ENCODE data around the gene CTNS. TPM values are rescaled to one million over a fixed set of nuclear protein-coding genes. Genes with fewer than 3 reads are reported as not detected.

The CTNS gene
- total RNA-seq, 6 donors from 2014 or later = 22.1 to 31.4 (median 25.3) TPM

DNA sequence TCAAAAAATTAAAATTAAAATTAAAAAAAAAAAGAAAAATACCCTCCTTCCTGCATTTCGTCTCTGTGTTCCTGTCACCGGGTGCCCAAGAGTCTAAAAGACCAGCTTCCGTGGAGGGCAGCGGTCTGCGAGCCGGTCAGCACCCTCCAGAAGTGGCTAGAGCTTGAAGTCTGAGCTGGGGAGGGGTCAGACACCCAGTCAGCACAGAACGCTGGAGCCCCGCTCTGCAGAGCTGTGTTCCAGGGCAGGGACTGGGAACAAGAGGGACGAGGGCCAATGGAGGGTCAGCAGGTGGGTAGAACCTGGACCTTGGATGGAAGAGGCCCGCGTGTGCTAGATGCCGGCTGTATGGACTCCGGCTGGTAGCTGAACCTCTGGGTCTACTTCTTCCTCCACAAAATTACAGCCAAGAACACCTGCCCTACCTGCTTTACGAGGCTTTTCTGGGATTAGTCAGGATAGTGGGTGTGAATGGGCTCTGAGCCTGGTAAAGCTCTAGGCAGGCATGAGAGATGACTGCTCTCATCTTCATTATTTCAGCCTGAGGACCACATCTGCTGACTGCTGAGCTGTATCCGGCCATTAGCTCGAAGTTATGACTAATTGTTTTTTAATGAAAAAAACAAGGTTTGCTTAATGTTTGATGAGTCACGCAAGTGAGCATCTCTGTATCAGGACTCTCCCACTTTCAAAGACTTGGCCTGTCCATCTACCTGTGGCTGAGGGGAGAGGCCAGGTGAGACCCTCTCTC, 33.3 kb upstream of the CTNS start:
- Histone ChIP-seq H3K36me3 (peaks cover 0 to 23% (median 6%) of the 10 kb centered on the region in 4 donors), H3K27me3 (no peaks in the 10 kb centered on the region), H3K4me1 (no peaks in the 10 kb centered on the region), H3K9me3 (no peaks in the 10 kb centered on the region), H3K27ac (no peak overlapping the region), H3K4me3 (no peak overlapping the region)
- DNase-seq (no peak), ATAC-seq (ENCODE audit: low FRiP score in 2 of 2) (no peak)
- TF ChIP-seq, protein P1, sequence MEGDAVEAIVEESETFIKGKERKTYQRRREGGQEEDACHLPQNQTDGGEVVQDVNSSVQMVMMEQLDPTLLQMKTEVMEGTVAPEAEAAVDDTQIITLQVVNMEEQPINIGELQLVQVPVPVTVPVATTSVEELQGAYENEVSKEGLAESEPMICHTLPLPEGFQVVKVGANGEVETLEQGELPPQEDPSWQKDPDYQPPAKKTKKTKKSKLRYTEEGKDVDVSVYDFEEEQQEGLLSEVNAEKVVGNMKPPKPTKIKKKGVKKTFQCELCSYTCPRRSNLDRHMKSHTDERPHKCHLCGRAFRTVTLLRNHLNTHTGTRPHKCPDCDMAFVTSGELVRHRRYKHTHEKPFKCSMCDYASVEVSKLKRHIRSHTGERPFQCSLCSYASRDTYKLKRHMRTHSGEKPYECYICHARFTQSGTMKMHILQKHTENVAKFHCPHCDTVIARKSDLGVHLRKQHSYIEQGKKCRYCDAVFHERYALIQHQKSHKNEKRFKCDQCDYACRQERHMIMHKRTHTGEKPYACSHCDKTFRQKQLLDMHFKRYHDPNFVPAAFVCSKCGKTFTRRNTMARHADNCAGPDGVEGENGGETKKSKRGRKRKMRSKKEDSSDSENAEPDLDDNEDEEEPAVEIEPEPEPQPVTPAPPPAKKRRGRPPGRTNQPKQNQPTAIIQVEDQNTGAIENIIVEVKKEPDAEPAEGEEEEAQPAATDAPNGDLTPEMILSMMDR (IDR thresholded peaks at IDR 0.05) = no peak
- TF ChIP-seq POLR2A (IDR thresholded peaks at IDR 0.05) (no peak), EP300 (IDR thresholded peaks at IDR 0.05) (no peak), POLR2AphosphoS5 (IDR thresholded peaks at IDR 0.05) (no peak)
- WGBS, 2 donors = 90 to 96% methylated on average over 17 of the region's 17 CpGs

DNA sequence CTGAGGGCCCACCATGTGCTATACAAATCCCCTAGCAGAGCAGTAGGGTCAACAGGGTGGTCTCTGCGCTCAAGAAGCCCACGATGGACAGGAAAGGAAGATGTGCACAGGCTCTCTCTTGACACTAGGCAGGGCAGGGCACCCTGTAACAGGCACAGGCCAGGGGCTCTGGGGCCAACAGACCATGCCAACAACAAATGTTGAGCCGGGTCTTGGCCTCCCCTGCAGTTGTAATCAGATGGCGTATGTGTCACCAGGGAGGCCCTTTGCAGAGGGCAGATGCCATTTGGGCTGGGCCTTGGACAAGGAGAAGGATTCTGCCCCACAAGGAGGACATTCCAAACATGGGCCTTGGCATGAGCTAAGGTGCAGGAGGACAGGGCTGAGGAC, 32.7 kb upstream of the CTNS start:
- Histone ChIP-seq H3K27ac (no peak overlapping the region), H3K9me3 (no peaks in the 10 kb centered on the region), H3K4me1 (no peaks in the 10 kb centered on the region), H3K36me3 (peaks cover 0 to 25% (median 9%) of the 10 kb centered on the region in 4 donors), H3K27me3 (no peaks in the 10 kb centered on the region), H3K4me3 (no peak overlapping the region)
- ATAC-seq (ENCODE audit: low FRiP score in 2 of 2) (no peak), DNase-seq (no peak)
- TF ChIP-seq POLR2A (IDR thresholded peaks at IDR 0.05) = no peak
- TF ChIP-seq, protein P1 (IDR thresholded peaks at IDR 0.05) = no peak
- no peak for TF ChIP-seq POLR2AphosphoS5 (IDR thresholded peaks at IDR 0.05)
- TF ChIP-seq EP300 (IDR thresholded peaks at IDR 0.05) = no peak
- WGBS, 2 donors = 90 to 100% methylated on average over 2 to 4 of the region's 4 CpGs

DNA sequence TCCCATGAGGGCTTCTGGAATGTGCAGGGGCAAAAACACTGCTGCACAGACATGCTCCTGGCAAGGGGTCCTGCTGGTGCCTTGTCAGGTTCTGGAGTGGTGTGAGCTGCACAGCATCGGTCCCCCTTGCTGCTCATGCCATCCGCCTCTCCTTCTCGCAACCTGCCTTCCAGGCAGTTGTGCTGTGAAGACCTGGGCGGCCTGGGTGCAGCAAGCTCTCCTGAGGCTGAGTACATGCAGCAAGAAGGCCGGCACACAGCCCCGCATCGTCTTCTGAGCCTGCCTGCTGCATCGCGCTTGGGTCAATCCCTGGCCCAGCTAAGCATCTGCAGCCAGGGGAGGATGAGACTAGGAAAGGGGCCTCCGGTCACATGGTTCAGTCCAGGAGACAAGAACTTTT, 26.9 kb upstream of the CTNS start:
- ATAC-seq (ENCODE audit: low FRiP score in 2 of 2) = no peak
- Histone ChIP-seq H3K4me3 (no peak overlapping the region), H3K4me1 (no peaks in the 10 kb centered on the region), H3K9me3 (no peaks in the 10 kb centered on the region), H3K36me3 (peaks cover 11 to 68% (median 48%) of the 10 kb centered on the region in 4 donors), H3K27me3 (no peaks in the 10 kb centered on the region), H3K27ac (no peak overlapping the region)
- WGBS, 2 donors = 94 to 98% methylated on average over 8 to 10 of the region's 10 CpGs
- TF ChIP-seq POLR2AphosphoS5 (IDR thresholded peaks at IDR 0.05) (no peak), POLR2A (IDR thresholded peaks at IDR 0.05) (no peak), EP300 (IDR thresholded peaks at IDR 0.05) (no peak)
- TF ChIP-seq, protein P1 (IDR thresholded peaks at IDR 0.05) = no peak
- DNase-seq = no peak

DNA sequence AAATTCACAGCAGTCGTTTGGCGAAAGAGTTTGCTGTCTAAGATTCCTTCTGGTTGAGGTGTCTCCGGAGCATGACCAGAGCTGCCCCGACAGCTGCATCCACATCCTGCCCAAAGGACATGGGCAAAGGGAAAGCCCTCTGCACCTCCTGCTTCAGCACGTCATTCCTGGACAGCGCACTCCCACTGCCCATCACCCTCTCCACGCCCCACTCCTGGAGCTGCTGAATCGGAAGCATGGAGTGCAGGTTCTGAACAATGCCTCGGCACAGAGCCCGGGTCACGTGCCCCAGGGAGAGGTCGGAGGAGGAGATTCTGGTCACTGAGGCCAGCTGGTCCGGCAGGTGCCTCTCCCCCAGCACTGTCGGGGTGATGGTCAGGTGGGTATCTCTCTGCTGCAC, 26.0 kb upstream of the CTNS start:
- Histone ChIP-seq H3K4me3 (no peak overlapping the region), H3K9me3 (no peaks in the 10 kb centered on the region), H3K36me3 (peaks cover 11 to 77% (median 56%) of the 10 kb centered on the region in 4 donors), H3K27me3 (no peaks in the 10 kb centered on the region), H3K27ac (no peak overlapping the region), H3K4me1 (no peaks in the 10 kb centered on the region)
- ATAC-seq (ENCODE audit: low FRiP score in 2 of 2) (no peak), DNase-seq (no peak)
- 89 to 98% methylated on average over 12 to 14 of the region's 14 CpGs for WGBS, 2 donors
- TF ChIP-seq EP300 (IDR thresholded peaks at IDR 0.05) (no peak), POLR2A (IDR thresholded peaks at IDR 0.05) (no peak), POLR2AphosphoS5 (IDR thresholded peaks at IDR 0.05) (no peak)
- TF ChIP-seq, protein P1 (IDR thresholded peaks at IDR 0.05) = no peak

DNA sequence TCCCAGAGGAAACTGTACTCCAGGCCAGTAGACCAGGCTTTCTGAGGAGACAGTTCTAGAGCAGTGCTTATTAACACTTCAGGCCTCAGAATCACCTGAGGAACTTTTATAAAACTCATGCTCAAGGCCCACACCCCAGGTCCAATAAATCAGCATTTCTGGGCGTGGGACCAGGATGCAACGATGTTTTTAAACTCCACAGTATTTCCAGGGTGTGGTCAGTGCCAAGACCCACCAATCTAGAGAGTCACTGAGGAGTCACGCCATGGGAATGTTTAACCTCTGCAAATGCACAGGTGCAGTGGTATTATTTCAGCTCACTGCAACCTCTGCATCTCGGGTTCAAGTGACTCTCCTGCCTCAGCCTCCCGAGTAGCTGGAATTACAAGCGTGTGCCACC, 23.4 kb upstream of the CTNS start:
- no peaks in the 10 kb centered on the region for H3K4me1 ChIP-seq
- H3K4me3 ChIP-seq = no peak overlapping the region
- no peaks in the 10 kb centered on the region for H3K9me3 ChIP-seq
- 91 to 97% methylated on average over 5 to 6 of the region's 6 CpGs for WGBS, 2 donors
- no peaks in the 10 kb centered on the region for H3K27me3 ChIP-seq
- TF ChIP-seq, protein P1 (IDR thresholded peaks at IDR 0.05) = no peak
- TF ChIP-seq POLR2A (IDR thresholded peaks at IDR 0.05) (no peak), EP300 (IDR thresholded peaks at IDR 0.05) (no peak), POLR2AphosphoS5 (IDR thresholded peaks at IDR 0.05) (no peak)
- no peak for DNase-seq
- H3K36me3 ChIP-seq = peaks cover 13 to 84% (median 66%) of the 10 kb centered on the region in 4 donors
- H3K27ac ChIP-seq = no peak overlapping the region
- ATAC-seq (ENCODE audit: low FRiP score in 2 of 2) = no peak
